ENCODE results near the gene GPR63. TPM values are rescaled to one million over a fixed set of nuclear protein-coding genes. Genes with fewer than 3 reads are reported as not detected.

The GPR63 gene
- total and polyA plus RNA-seq, 9 of the 15 experiments (the other 6 are each of a cell fraction or from before 2014, with no cell fraction given) = 1.6 to 5.1 (median 3.7) TPM

GRCh38 chr6:96787846-96788580 lies 49.3 kb downstream of the GPR63 start:
- in situ Hi-C loops (cut with MboI) (no loop called here), intact Hi-C loops (cut with micrococcal nuclease) (no loop called here)
- FAIRE-seq (no peak), DNase-seq (ENCODE audit: extremely low read depth in 1 of 4, low spot score in 3 of 4) (peak in 1 of 4 experiments; percentile 10), ATAC-seq (peak; percentile 31; the same call in 1 of the 3 replicates)
- Histone ChIP-seq H3K4me1 (replicated peaks in 1 of 2; ENCODE audit: control insufficient read depth in 2 of 2, insufficient read depth in 2 of 2, low read length in 2 of 2) (no peaks in the 10 kb centered on the region; a peak in 1 of 5 replicates), H2AFZ (ENCODE audit: low read depth, low read length) (no peak overlapping the region), H3K79me2 (ENCODE audit: control insufficient read depth, insufficient read depth, low read length) (no peaks in the 10 kb centered on the region), H3K4me2 (ENCODE audit: insufficient read depth, low read length) (no peak overlapping the region), H3K27ac (ENCODE audit: extremely low read depth, low read depth, low read length) (no peak overlapping the region), H3K9me1 (ENCODE audit: control insufficient read depth, insufficient read depth, low read length) (no peaks in the 10 kb centered on the region), H3K36me3 (ENCODE audit: control insufficient read depth, insufficient read depth, low read length) (no peaks in the 10 kb centered on the region), H3K4me3 (no peak overlapping the region), H3K9me3 (replicated peaks; ENCODE audit: control insufficient read depth, insufficient read depth, low read depth, low read length) (no peaks in the 10 kb centered on the region), H4K20me1 (replicated peaks; ENCODE audit: control insufficient read depth, insufficient read depth, low read length) (no peaks in the 10 kb centered on the region), H3K9ac (ENCODE audit: insufficient read depth in 1 of 2, low read depth in 2 of 2, low read length in 2 of 2) (no peak overlapping the region), H3K27me3 (ENCODE audit: control insufficient read depth in 2 of 2, insufficient read depth in 2 of 2, low read length in 2 of 2) (no peaks in the 10 kb centered on the region)
- WGBS (ENCODE audit: insufficient coverage, low coverage, missing lambda C conversion rate) = 34% methylated on average over 9 of the region's 9 CpGs
- TF ChIP-seq HES1 (IDR thresholded peaks at IDR 0.05; ENCODE audit: low read depth) (no peak), CBFA2T3 (IDR thresholded peaks at IDR 0.05) (peak; percentile 38)
- BruUV-seq (replicated peaks) = no TSS peak
- ChIA-PET POLR2A (no interaction called here), CTCF (ENCODE audit: low intra/inter-chr PET ratio) (no interaction called here)

GRCh38 chr6:96786336-96786735 lies 50.9 kb downstream of the GPR63 start:
- H3K27me3 ChIP-seq (ENCODE audit: control insufficient read depth in 2 of 2, insufficient read depth in 2 of 2, low read length in 2 of 2) = no peaks in the 10 kb centered on the region
- intact Hi-C loops (cut with micrococcal nuclease) (no loop called here), in situ Hi-C loops (cut with MboI) (no loop called here)
- ATAC-seq = no peak
- H3K36me3 ChIP-seq (ENCODE audit: control insufficient read depth, insufficient read depth, low read length) = no peaks in the 10 kb centered on the region
- H3K9me1 ChIP-seq (ENCODE audit: control insufficient read depth, insufficient read depth, low read length) = no peaks in the 10 kb centered on the region
- ChIA-PET CTCF (ENCODE audit: low intra/inter-chr PET ratio) (no interaction called here), POLR2A (no interaction called here)
- no TSS peak for BruUV-seq (replicated peaks)
- no peak overlapping the region for H3K9ac ChIP-seq (ENCODE audit: insufficient read depth in 1 of 2, low read depth in 2 of 2, low read length in 2 of 2)
- H3K4me2 ChIP-seq (ENCODE audit: insufficient read depth, low read length) = no peak overlapping the region
- no peak overlapping the region for H3K4me3 ChIP-seq
- no peaks in the 10 kb centered on the region for H3K9me3 ChIP-seq (replicated peaks; ENCODE audit: control insufficient read depth, insufficient read depth, low read depth, low read length)
- H3K27ac ChIP-seq (ENCODE audit: extremely low read depth, low read depth, low read length) = no peak overlapping the region
- no peak for DNase-seq (ENCODE audit: extremely low read depth in 1 of 4, low spot score in 3 of 4)
- H3K4me1 ChIP-seq (replicated peaks in 1 of 2; ENCODE audit: control insufficient read depth in 2 of 2, insufficient read depth in 2 of 2, low read length in 2 of 2) = no peaks in the 10 kb centered on the region; a peak in 1 of 5 replicates
- FAIRE-seq = no peak
- 42% methylated on average over 2 of the region's 2 CpGs for WGBS (ENCODE audit: insufficient coverage, low coverage, missing lambda C conversion rate)
- H3K79me2 ChIP-seq (ENCODE audit: control insufficient read depth, insufficient read depth, low read length) = no peaks in the 10 kb centered on the region
- H2AFZ ChIP-seq (ENCODE audit: low read depth, low read length) = no peak overlapping the region
- no peaks in the 10 kb centered on the region for H4K20me1 ChIP-seq (replicated peaks; ENCODE audit: control insufficient read depth, insufficient read depth, low read length)
- TF ChIP-seq CBX2 (IDR thresholded peaks at IDR 0.05; ENCODE audit: insufficient read depth, low read length, poor library complexity, severe bottlenecking) = no peak
- no peak for TF ChIP-seq ZHX1 (conservative IDR thresholded peaks at IDR 0.05; ENCODE audit: low read length)
- TF ChIP-seq RBM34 (IDR thresholded peaks at IDR 0.05; ENCODE audit: borderline replicate concordance, insufficient read depth, low read length) = no peak
- TF ChIP-seq ESRRB (CRISPR knock-in tag; IDR thresholded peaks at IDR 0.05; ENCODE audit: borderline replicate concordance) = no peak
- no peak for TF ChIP-seq MCM2 (IDR thresholded peaks at IDR 0.05; ENCODE audit: low read depth)
- TF ChIP-seq CBX5 (IDR thresholded peaks at IDR 0.05; ENCODE audit: borderline replicate concordance, low read depth) = no peak
- TF ChIP-seq BRF1 (IDR thresholded peaks at IDR 0.05; ENCODE audit: borderline replicate concordance, extremely low read depth, insufficient read length) = no peak
- no peak for TF ChIP-seq MIER1 (IDR thresholded peaks at IDR 0.05; ENCODE audit: low read depth)
- TF ChIP-seq ELF1 (tag; IDR thresholded peaks at IDR 0.05) = no peak
- no peak for TF ChIP-seq RBM25 (IDR thresholded peaks at IDR 0.05; ENCODE audit: low read depth, low read length, severe bottlenecking)

Measured in K562 (cell line).